ENCODE data around the gene BCL11A. TPM values are rescaled to one million over a fixed set of nuclear protein-coding genes. Genes with fewer than 3 reads are reported as not detected.
A peak's percentile ranks its signal among the peaks of the same experiment; 100 is the strongest.

The BCL11A gene
- total RNA-seq, 1 donor from 2014 or later, result 0.67 TPM

GRCh38 chr2:60474301-60474700 is 79.2 kb downstream of the BCL11A start:
- no peak overlapping the region for H3K9ac ChIP-seq
- TF ChIP-seq EZH2phosphoT487 (IDR thresholded peaks at IDR 0.05) (no peak), CTCF (IDR thresholded peaks at IDR 0.05) (no peak), EZH2 (IDR thresholded peaks at IDR 0.05) (no peak)
- Mint-ChIP-seq H3K27me3 (ENCODE audit: insufficient read depth, low read depth) (no peaks in the 10 kb centered on the region), H3K4me3 (no peak overlapping the region), H3K27ac (no peak overlapping the region), H3K4me1 (peaks cover 2% of the 10 kb centered on the region), H3K36me3 (no peaks in the 10 kb centered on the region), H3K9me3 (no peaks in the 10 kb centered on the region)
- H3K4me3 ChIP-seq, result no peak overlapping the region
- H3K79me2 ChIP-seq (ENCODE audit: low read depth), result no peaks in the 10 kb centered on the region
- no peak overlapping the region for H2AFZ ChIP-seq (replicated peaks)
- DNase-seq (ENCODE audit: low spot score), result no peak
- H4K20me1 ChIP-seq (ENCODE audit: low read depth), result no peaks in the 10 kb centered on the region
- H3K27ac ChIP-seq, result no peak overlapping the region
- H3K27me3 ChIP-seq, result no peaks in the 10 kb centered on the region
- H3K9me3 ChIP-seq (ENCODE audit: low read depth), result no peaks in the 10 kb centered on the region
- H3K4me1 ChIP-seq, result peaks cover 49% of the 10 kb centered on the region
- H3F3A ChIP-seq (ENCODE audit: low read depth), result peaks cover 4% of the 10 kb centered on the region
- H3K36me3 ChIP-seq, result no peaks in the 10 kb centered on the region
- H3K4me2 ChIP-seq, result peak overlapping the region; percentile 41

GRCh38 chr2:60473546-60473945 is 79.9 kb downstream of the BCL11A start:
- H4K20me1 ChIP-seq (ENCODE audit: low read depth), result no peaks in the 10 kb centered on the region
- no peak overlapping the region for H3K4me3 Mint-ChIP-seq
- H3K27me3 Mint-ChIP-seq (ENCODE audit: insufficient read depth, low read depth), result no peaks in the 10 kb centered on the region
- H3K27me3 ChIP-seq, result no peaks in the 10 kb centered on the region
- no peak overlapping the region for H3K27ac Mint-ChIP-seq
- peaks cover 4% of the 10 kb centered on the region for H3F3A ChIP-seq (ENCODE audit: low read depth)
- H3K9me3 Mint-ChIP-seq, result no peaks in the 10 kb centered on the region
- no peak overlapping the region for H3K9ac ChIP-seq
- H3K27ac ChIP-seq, result no peak overlapping the region
- H3K4me1 ChIP-seq, result peaks cover 49% of the 10 kb centered on the region
- no peaks in the 10 kb centered on the region for H3K36me3 Mint-ChIP-seq
- TF ChIP-seq CTCF (IDR thresholded peaks at IDR 0.05), result no peak
- no peaks in the 10 kb centered on the region for H3K36me3 ChIP-seq
- H3K4me2 ChIP-seq, result no peak overlapping the region
- H3K4me3 ChIP-seq, result no peak overlapping the region
- peaks cover 2% of the 10 kb centered on the region for H3K4me1 Mint-ChIP-seq
- H3K79me2 ChIP-seq (ENCODE audit: low read depth), result no peaks in the 10 kb centered on the region
- no peak for DNase-seq (ENCODE audit: low spot score)
- no peak overlapping the region for H2AFZ ChIP-seq (replicated peaks)
- H3K9me3 ChIP-seq (ENCODE audit: low read depth), result no peaks in the 10 kb centered on the region

GRCh38 chr2:60472663-60473289 is 80.7 kb downstream of the BCL11A start:
- peaks cover 2% of the 10 kb centered on the region for H3K4me1 Mint-ChIP-seq
- no peak for DNase-seq (ENCODE audit: low spot score)
- H3K27me3 Mint-ChIP-seq (ENCODE audit: insufficient read depth, low read depth), result no peaks in the 10 kb centered on the region
- no peak for TF ChIP-seq EZH2 (IDR thresholded peaks at IDR 0.05)
- no peak for TF ChIP-seq EZH2phosphoT487 (IDR thresholded peaks at IDR 0.05)
- no peak for TF ChIP-seq CTCF (IDR thresholded peaks at IDR 0.05)
- Histone ChIP-seq H2AFZ (replicated peaks) (no peak overlapping the region), H3F3A (ENCODE audit: low read depth) (peaks cover 4% of the 10 kb centered on the region), H3K4me2 (no peak overlapping the region), H3K9me3 (ENCODE audit: low read depth) (no peaks in the 10 kb centered on the region), H3K9ac (no peak overlapping the region), H3K36me3 (no peaks in the 10 kb centered on the region), H3K27me3 (no peaks in the 10 kb centered on the region), H3K4me3 (no peak overlapping the region), H3K27ac (no peak overlapping the region), H3K4me1 (peaks cover 49% of the 10 kb centered on the region), H3K79me2 (ENCODE audit: low read depth) (no peaks in the 10 kb centered on the region), H4K20me1 (ENCODE audit: low read depth) (no peaks in the 10 kb centered on the region)
- H3K36me3 Mint-ChIP-seq, result no peaks in the 10 kb centered on the region
- no peak overlapping the region for H3K4me3 Mint-ChIP-seq
- no peak overlapping the region for H3K27ac Mint-ChIP-seq
- no peaks in the 10 kb centered on the region for H3K9me3 Mint-ChIP-seq

Measured in neural progenitor cell (in vitro differentiated cells).